Measurements from ENCODE around the gene CLDN34.

CLDN34 gene, protein sequence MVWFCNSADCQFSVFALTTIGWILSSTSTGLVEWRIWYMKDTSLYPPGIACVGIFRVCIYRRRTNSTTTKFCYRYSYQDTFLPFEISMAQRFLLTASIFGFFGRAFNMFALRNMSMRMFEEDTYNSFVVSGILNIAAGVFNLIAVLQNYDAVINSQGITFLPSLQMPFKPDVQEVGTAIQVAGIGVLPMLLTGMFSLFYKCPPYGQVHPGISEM

DNA sequence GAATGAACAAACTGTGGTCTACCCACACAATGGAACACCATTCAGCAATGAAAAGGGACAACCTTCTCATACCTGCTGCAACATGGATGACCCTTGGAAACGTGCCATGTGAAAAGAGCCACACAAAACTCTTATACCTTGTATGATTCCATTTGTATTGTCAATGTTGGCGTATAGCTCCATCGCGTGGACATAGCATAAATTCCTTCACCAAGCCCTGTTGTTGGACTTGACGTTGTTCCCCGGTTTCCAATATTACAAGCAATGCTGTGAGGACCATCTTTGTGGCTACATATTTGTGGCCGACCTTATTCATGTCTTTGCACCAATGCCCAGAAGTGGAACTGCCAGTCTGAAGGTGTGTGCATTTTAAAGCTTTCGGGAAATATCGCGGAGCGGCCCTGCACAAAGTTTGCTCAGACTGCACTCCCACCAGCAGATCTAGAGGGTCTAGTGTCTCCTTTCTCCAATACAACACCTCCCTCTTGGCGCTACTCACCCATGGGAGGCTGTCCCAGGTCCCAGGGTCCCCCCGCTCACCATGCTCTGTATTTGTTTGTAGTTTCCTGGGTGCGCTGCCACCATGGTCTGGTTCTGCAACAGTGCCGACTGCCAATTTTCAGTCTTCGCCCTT lies at the start of gene CLDN34:
Gene CLDN34 (plus strand): TSS at position 584 of the 634 bp plus-strand sequence. CDS start 0 bp downstream, at position 584.
- TF ChIP-seq, protein P1, sequence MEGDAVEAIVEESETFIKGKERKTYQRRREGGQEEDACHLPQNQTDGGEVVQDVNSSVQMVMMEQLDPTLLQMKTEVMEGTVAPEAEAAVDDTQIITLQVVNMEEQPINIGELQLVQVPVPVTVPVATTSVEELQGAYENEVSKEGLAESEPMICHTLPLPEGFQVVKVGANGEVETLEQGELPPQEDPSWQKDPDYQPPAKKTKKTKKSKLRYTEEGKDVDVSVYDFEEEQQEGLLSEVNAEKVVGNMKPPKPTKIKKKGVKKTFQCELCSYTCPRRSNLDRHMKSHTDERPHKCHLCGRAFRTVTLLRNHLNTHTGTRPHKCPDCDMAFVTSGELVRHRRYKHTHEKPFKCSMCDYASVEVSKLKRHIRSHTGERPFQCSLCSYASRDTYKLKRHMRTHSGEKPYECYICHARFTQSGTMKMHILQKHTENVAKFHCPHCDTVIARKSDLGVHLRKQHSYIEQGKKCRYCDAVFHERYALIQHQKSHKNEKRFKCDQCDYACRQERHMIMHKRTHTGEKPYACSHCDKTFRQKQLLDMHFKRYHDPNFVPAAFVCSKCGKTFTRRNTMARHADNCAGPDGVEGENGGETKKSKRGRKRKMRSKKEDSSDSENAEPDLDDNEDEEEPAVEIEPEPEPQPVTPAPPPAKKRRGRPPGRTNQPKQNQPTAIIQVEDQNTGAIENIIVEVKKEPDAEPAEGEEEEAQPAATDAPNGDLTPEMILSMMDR (IDR thresholded peaks at IDR 0.05; ENCODE audit: borderline replicate concordance, insufficient read depth, low read depth, low read length): no peak
- no peak within 1 kb of the TSS for H3K4me3 ChIP-seq (ENCODE audit: low read depth, low read length)

DNA sequence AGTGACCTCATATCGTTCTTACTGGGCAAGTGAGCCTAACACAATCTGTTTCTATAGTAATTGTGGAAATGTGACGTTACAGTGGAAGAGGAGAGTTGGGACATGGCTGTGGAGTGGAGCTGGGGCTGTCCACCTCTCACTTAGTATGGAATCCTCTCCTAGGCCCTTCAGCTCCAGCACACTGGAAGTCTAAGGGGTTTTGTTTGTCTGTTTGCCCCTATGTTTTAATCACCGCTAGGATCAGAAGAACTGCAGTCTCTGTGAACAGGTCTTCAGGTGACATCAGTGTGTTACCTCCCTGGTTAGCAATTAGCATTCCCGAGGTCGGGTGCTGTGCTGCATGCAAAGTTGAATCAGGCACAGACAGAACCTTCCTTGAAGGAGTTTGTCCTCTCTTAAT lies 49.3 kb upstream of the CLDN34 start:
- no peak overlapping the region for H3K4me3 ChIP-seq (ENCODE audit: low read depth, low read length)
- TF ChIP-seq, protein P1 (IDR thresholded peaks at IDR 0.05; ENCODE audit: borderline replicate concordance, insufficient read depth, low read depth, low read length): no peak

GRCh38 chrX:9919632-9920172 lies 47.5 kb upstream of the CLDN34 start:
- TF ChIP-seq, protein P1 (IDR thresholded peaks at IDR 0.05; ENCODE audit: borderline replicate concordance, insufficient read depth, low read depth, low read length): no peak

GRCh38 chrX:9921407-9921806 lies 45.8 kb upstream of the CLDN34 start:
- H3K4me3 ChIP-seq (ENCODE audit: low read depth, low read length): no peak overlapping the region
- TF ChIP-seq, protein P1 (IDR thresholded peaks at IDR 0.05; ENCODE audit: borderline replicate concordance, insufficient read depth, low read depth, low read length): no peak

More at GRCh38 chrX:9919632-9920172, 47.5 kb upstream of the CLDN34 start:
- H3K4me3 ChIP-seq (ENCODE audit: low read depth, low read length): no peak overlapping the region

DNA sequence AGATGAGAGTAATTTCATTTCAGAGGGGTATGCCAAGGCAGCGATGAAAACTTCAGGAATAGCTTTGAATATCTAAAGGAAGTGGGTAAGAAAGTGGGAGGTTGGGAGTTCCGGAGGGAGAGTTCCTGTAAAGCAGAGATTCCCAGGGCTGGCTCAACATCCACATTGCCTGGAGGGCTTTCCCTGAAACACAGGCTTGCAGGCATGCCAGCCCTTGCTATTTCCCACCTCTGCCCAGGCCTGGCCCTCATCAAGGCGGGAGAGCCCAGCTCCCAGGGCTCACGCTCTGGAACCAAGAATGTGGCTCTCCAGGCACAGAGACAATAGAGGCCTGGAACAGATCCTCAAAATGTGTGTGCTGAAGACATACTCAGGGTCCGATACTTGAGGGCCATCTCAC lies 43.8 kb upstream of the CLDN34 start:
- TF ChIP-seq, protein P1 (IDR thresholded peaks at IDR 0.05; ENCODE audit: borderline replicate concordance, insufficient read depth, low read depth, low read length): no peak
- H3K4me3 ChIP-seq (ENCODE audit: low read depth, low read length): no peak overlapping the region

- no peak overlapping the region for H3K4me3 ChIP-seq (ENCODE audit: low read depth, low read length)
- TF ChIP-seq, protein P1 (IDR thresholded peaks at IDR 0.05; ENCODE audit: borderline replicate concordance, insufficient read depth, low read depth, low read length): no peak
These were observed 41.2 kb upstream of the CLDN34 start for GRCh38 chrX:9926002-9926401.
